SK-N-MC (cell line): ENCODE data around the gene RNU7-1.

ENCODE experiments used
- EZH2 ChIP-seq: fragments of 200-600 bp; sonication (generic); IDR thresholded peaks from one replicate; pipeline ENCODE4 v1.6.1; 2017; ENCODE audit warnings: antibody characterized with exemption
- POLR2AphosphoS5 ChIP-seq: IDR thresholded peaks from 2 replicates; pipeline ENCODE4 v1.6.1; 2012; ENCODE audit warnings: mild to moderate bottlenecking, low read depth, low read length, borderline replicate concordance

GRCh38 chr12:6960593-6961277 is 17.1 kb downstream of the RNU7-1 start:
- no peak for TF ChIP-seq POLR2AphosphoS5
- no peak for TF ChIP-seq EZH2
